HepG2 (cell line): ENCODE measurements around the gene BCL2L1. TPM values are rescaled to one million over a fixed set of nuclear protein-coding genes. Genes with fewer than 3 reads are reported as not detected.

Experiments
- HNRNPL ChIP-seq: fragments of 200-400 bp; formaldehyde crosslinking; IDR thresholded peaks from 2 replicates; pipeline ENCODE4 v1.6.1; 2017; ENCODE audit warnings: mild to moderate bottlenecking, low read depth, low read length
- MYNN ChIP-seq: sonication (generic); formaldehyde crosslinking; IDR thresholded peaks from 2 replicates; pipeline ENCODE4 v1.4.0; 2020; ENCODE audit warnings: mild to moderate bottlenecking, low read depth, missing genetic modification reagents
- TAF1 ChIP-seq: sonication (generic); formaldehyde crosslinking; IDR thresholded peaks from 2 replicates; pipeline ENCODE4 v1.4.0; 2020; ENCODE audit warnings: missing genetic modification reagents
- TGIF2 ChIP-seq: IDR thresholded peaks from 2 replicates; pipeline ENCODE4 v1.6.1; 2016; ENCODE audit warnings: control low read depth, missing compliant biosample characterization
- polyA plus RNA-seq, 8 experiments: library from polyadenylated mRNA; depleted of rRNA in 3 of 8; stranded (reverse) in 7 of 8; unstranded in 1 of 8; fragments of >200 nt; fragmentation: Illumina TruSeq in 4 of 8; extraction: Trizol in 4 of 8; gene quantifications; 2 replicates each; pipeline versions ENCODE4 v1.2.1 to v1.2.3, GENCODE V29; 2011 to 2016; ENCODE audit warnings: low read depth in 4 of 8, missing spikeins in 1 of 8, mixed read lengths in 1 of 8; ENCODE audit not compliant: insufficient read depth in 1 of 8
- total RNA-seq, 5 experiments: library from RNA; depleted of rRNA; stranded (reverse); fragments of >200 nt; fragmentation: Illumina TruSeq; extraction: Trizol; gene quantifications; 2 replicates each; pipeline ENCODE4 v1.2.3, GENCODE V29; 2016; ENCODE audit warnings: low read depth in 1 of 5
- TF ChIP-seq, protein P1 (sequence below): sonication (generic); formaldehyde crosslinking; IDR thresholded peaks from 2 replicates; pipeline ENCODE4 v1.5.1; 2020; ENCODE audit warnings: mild to moderate bottlenecking, missing genetic modification reagents, borderline replicate concordance
- TF ChIP-seq, protein P2 (sequence below): sonication (generic); formaldehyde crosslinking; IDR thresholded peaks from 2 replicates; pipeline ENCODE4 v1.4.0; 2020; ENCODE audit warnings: missing genetic modification reagents, low read depth, mild to moderate bottlenecking, borderline replicate concordance
- TF ChIP-seq, protein P3 (sequence below): sonication (generic); formaldehyde crosslinking; IDR thresholded peaks from 2 replicates; pipeline ENCODE4 v1.5.0; 2020; ENCODE audit warnings: mild to moderate bottlenecking, missing genetic modification reagents, borderline replicate concordance
- TF ChIP-seq, protein P4 (sequence below): IDR thresholded peaks from 2 replicates; pipeline ENCODE4 v1.6.1; 2018; ENCODE audit warnings: missing genetic modification reagents, mild to moderate bottlenecking, missing compliant biosample characterization
- TF ChIP-seq, protein P5 (sequence below): sonication (generic); formaldehyde crosslinking; IDR thresholded peaks from 2 replicates; pipeline ENCODE4 v1.8.1; 2023; ENCODE audit warnings: missing genetic modification reagents, mild to moderate bottlenecking, borderline replicate concordance

The BCL2L1 gene
- total and polyA plus RNA-seq, 2 of the 13 experiments (the other 11 are each of a cell fraction or from before 2014, with no cell fraction given): 164 to 258 TPM

DNA sequence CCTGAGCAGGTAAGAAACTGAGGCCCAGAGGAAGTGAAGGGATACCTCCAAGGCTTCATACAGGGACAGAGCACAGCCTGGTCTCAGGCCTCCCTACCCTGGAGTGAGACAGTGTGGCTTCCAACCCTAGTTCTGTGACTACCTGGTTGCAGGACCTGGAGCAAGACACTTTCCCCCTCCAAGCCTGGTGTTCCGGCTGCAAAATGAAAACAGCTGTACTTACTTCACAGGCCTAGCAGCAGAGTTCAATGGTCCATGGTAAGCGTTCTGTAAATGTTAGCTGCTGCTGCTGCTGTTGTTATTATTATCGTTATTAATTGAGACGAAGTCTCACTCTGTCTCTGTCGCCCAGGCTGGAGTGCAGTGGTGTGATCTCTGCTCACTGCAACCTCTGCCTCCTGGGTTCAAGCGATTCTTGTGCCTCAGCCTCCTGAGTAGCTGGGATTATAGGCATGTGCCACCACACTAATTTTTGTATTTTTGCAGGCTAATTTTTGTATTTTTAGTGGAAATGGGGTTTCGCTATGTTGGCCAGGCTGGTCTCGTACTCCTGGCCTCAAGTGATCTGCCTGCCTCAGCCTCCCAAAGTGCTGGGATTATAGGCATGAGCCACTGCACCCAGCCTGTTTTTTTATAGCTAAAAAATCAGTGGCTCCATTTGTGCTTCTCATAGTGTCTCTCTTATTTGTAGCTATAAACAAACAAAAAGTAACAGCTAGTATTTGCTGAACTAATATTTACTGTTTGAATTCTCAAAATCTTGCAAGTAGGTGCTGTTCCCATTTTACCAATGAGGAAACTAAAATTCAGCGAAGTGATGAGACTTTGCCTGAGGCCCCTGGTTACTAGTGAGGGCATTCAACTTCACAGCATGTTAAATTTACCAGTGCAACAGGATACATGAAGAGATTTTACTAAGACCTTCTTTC lies 43.0 kb downstream of the BCL2L1 start (continued):
- TF ChIP-seq, protein P1, sequence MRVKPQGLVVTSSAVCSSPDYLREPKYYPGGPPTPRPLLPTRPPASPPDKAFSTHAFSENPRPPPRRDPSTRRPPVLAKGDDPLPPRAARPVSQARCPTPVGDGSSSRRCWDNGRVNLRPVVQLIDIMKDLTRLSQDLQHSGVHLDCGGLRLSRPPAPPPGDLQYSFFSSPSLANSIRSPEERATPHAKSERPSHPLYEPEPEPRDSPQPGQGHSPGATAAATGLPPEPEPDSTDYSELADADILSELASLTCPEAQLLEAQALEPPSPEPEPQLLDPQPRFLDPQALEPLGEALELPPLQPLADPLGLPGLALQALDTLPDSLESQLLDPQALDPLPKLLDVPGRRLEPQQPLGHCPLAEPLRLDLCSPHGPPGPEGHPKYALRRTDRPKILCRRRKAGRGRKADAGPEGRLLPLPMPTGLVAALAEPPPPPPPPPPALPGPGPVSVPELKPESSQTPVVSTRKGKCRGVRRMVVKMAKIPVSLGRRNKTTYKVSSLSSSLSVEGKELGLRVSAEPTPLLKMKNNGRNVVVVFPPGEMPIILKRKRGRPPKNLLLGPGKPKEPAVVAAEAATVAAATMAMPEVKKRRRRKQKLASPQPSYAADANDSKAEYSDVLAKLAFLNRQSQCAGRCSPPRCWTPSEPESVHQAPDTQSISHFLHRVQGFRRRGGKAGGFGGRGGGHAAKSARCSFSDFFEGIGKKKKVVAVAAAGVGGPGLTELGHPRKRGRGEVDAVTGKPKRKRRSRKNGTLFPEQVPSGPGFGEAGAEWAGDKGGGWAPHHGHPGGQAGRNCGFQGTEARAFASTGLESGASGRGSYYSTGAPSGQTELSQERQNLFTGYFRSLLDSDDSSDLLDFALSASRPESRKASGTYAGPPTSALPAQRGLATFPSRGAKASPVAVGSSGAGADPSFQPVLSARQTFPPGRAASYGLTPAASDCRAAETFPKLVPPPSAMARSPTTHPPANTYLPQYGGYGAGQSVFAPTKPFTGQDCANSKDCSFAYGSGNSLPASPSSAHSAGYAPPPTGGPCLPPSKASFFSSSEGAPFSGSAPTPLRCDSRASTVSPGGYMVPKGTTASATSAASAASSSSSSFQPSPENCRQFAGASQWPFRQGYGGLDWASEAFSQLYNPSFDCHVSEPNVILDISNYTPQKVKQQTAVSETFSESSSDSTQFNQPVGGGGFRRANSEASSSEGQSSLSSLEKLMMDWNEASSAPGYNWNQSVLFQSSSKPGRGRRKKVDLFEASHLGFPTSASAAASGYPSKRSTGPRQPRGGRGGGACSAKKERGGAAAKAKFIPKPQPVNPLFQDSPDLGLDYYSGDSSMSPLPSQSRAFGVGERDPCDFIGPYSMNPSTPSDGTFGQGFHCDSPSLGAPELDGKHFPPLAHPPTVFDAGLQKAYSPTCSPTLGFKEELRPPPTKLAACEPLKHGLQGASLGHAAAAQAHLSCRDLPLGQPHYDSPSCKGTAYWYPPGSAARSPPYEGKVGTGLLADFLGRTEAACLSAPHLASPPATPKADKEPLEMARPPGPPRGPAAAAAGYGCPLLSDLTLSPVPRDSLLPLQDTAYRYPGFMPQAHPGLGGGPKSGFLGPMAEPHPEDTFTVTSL: peak; percentile 76; the same call in 1 of the 2 replicates
- TF ChIP-seq, protein P2, sequence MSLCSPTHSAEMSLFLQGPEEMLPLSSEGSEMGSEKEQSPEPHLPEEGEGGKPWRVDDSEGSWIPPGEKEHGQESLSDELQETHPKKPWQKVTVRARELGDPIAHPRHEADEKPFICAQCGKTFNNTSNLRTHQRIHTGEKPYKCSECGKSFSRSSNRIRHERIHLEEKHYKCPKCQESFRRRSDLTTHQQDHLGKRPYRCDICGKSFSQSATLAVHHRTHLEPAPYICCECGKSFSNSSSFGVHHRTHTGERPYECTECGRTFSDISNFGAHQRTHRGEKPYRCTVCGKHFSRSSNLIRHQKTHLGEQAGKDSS (CRISPR knock-in tag): 0 out of 2 replicates have a peak, but pooled peaks have one; percentile 16
- TF ChIP-seq, protein P3, sequence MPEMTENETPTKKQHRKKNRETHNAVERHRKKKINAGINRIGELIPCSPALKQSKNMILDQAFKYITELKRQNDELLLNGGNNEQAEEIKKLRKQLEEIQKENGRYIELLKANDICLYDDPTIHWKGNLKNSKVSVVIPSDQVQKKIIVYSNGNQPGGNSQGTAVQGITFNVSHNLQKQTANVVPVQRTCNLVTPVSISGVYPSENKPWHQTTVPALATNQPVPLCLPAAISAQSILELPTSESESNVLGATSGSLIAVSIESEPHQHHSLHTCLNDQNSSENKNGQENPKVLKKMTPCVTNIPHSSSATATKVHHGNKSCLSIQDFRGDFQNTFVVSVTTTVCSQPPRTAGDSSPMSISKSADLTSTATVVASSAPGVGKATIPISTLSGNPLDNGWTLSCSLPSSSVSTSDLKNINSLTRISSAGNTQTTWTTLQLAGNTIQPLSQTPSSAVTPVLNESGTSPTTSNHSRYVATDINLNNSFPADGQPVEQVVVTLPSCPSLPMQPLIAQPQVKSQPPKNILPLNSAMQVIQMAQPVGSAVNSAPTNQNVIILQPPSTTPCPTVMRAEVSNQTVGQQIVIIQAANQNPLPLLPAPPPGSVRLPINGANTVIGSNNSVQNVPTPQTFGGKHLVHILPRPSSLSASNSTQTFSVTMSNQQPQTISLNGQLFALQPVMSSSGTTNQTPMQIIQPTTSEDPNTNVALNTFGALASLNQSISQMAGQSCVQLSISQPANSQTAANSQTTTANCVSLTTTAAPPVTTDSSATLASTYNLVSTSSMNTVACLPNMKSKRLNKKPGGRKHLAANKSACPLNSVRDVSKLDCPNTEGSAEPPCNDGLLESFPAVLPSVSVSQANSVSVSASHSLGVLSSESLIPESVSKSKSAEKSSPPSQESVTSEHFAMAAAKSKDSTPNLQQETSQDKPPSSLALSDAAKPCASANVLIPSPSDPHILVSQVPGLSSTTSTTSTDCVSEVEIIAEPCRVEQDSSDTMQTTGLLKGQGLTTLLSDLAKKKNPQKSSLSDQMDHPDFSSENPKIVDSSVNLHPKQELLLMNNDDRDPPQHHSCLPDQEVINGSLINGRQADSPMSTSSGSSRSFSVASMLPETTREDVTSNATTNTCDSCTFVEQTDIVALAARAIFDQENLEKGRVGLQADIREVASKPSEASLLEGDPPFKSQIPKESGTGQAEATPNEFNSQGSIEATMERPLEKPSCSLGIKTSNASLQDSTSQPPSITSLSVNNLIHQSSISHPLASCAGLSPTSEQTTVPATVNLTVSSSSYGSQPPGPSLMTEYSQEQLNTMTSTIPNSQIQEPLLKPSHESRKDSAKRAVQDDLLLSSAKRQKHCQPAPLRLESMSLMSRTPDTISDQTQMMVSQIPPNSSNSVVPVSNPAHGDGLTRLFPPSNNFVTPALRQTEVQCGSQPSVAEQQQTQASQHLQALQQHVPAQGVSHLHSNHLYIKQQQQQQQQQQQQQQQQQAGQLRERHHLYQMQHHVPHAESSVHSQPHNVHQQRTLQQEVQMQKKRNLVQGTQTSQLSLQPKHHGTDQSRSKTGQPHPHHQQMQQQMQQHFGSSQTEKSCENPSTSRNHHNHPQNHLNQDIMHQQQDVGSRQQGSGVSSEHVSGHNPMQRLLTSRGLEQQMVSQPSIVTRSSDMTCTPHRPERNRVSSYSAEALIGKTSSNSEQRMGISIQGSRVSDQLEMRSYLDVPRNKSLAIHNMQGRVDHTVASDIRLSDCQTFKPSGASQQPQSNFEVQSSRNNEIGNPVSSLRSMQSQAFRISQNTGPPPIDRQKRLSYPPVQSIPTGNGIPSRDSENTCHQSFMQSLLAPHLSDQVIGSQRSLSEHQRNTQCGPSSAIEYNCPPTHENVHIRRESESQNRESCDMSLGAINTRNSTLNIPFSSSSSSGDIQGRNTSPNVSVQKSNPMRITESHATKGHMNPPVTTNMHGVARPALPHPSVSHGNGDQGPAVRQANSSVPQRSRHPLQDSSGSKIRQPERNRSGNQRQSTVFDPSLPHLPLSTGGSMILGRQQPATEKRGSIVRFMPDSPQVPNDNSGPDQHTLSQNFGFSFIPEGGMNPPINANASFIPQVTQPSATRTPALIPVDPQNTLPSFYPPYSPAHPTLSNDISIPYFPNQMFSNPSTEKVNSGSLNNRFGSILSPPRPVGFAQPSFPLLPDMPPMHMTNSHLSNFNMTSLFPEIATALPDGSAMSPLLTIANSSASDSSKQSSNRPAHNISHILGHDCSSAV (CRISPR knock-in tag): no peak
- TF ChIP-seq, protein P4, sequence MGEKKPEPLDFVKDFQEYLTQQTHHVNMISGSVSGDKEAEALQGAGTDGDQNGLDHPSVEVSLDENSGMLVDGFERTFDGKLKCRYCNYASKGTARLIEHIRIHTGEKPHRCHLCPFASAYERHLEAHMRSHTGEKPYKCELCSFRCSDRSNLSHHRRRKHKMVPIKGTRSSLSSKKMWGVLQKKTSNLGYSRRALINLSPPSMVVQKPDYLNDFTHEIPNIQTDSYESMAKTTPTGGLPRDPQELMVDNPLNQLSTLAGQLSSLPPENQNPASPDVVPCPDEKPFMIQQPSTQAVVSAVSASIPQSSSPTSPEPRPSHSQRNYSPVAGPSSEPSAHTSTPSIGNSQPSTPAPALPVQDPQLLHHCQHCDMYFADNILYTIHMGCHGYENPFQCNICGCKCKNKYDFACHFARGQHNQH (CRISPR knock-in tag): no peak; the same call in 1 of the 2 replicates
- TF ChIP-seq MYNN: no peak
- TF ChIP-seq TGIF2 (CRISPR knock-in tag): 0 out of 2 replicates have a peak, but pooled peaks have one; percentile 33
- TF ChIP-seq, protein P5, sequence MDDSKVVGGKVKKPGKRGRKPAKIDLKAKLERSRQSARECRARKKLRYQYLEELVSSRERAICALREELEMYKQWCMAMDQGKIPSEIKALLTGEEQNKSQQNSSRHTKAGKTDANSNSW (CRISPR knock-in tag): no peak
- TF ChIP-seq TAF1 (CRISPR knock-in tag): no peak
- TF ChIP-seq HNRNPL: no peak
